Stomach (tissue), 4 donors: ENCODE results near the gene MUC12.

Experiments used
- CTCF ChIP-seq, 7 experiments: fragments of 450-650 bp in 4 of 7; fragments of 200-600 bp in 3 of 7; sonication (generic) in 3 of 7; IDR thresholded peaks; one replicate each; pipeline ENCODE4 v1.5.1; 2016 to 2019; ENCODE audit warnings: antibody characterized with exemption in 7 of 7, control low read depth in 2 of 7, mild to moderate bottlenecking in 1 of 7
- EP300 ChIP-seq: sonication (generic); formaldehyde crosslinking; IDR thresholded peaks from one replicate; pipeline ENCODE4 v1.6.1; 2017; ENCODE audit warnings: antibody characterized with exemption
- POLR2A ChIP-seq, 4 donors: fragments of 450-650 bp; IDR thresholded peaks; one replicate each; pipeline ENCODE4 v1.6.1; 2016; ENCODE audit warnings: antibody characterized with exemption in 4 of 4, control low read depth in 2 of 4, mild to moderate bottlenecking in 1 of 4, moderate library complexity in 1 of 4
- POLR2AphosphoS5 ChIP-seq, 3 donors: sonication (generic); formaldehyde crosslinking; IDR thresholded peaks; one replicate each; pipeline ENCODE4 v1.6.1; 2016; ENCODE audit warnings: antibody characterized with exemption in 3 of 3

DNA sequence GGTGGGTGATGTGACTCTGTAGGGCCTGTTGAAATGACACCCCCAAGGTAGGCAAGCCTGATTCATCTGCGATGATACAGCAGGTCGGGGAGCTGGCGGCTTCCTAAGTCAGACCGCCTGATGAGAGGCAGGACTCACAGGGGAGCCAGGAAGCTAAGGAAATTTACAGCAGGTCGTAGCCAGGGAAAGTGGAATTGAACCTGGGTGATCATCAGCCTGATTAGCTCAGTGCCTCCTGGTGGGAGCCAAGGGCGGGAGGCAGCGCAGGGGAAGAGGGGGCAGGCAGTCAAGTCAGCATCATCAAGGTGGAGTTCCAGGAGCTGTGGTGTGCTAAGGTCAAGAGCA is 97.4 kb downstream of the MUC12 start:
- TF ChIP-seq CTCF (IDR thresholded peaks at IDR 0.05) (no peak), POLR2AphosphoS5 (IDR thresholded peaks at IDR 0.05) (no peak), EP300 (no peak), POLR2A (IDR thresholded peaks at IDR 0.05) (no peak)
